Natural killer cell (primary cell): Measurements from ENCODE around the gene TMEM223. TPM values are rescaled to one million over a fixed set of nuclear protein-coding genes. Genes with fewer than 3 reads are reported as not detected.
"Not testable (repeated sequence)": the region's sequence is repeated elsewhere in the genome, so short reads cannot be mapped to it uniquely, and the experiment has no call there.

Experiments used
- ATAC-seq, 3 donors: fragments of 150-1000 bp in 2 of 3; fragments of 200-7000 bp in 1 of 3; cut with Tn5 transposase; 1 replicate in 1 of 3; 2 replicates in 2 of 3; pipeline ENCODE4 v1.10.0; 2021; ENCODE audit warnings: mild to moderate bottlenecking in 2 of 3, moderate library complexity in 2 of 3
- DNase-seq, 2 donors: peaks; one replicate each; pipeline versions ENCODE4 v3.0.0 to v3.0.0-alpha.2; 2013 to 2021; ENCODE audit warnings: mixed read lengths in 1 of 2
- H3K27ac ChIP-seq: one replicate; pipeline ENCODE4 v1.5.1; 2013; ENCODE audit warnings: mild to moderate bottlenecking, low read length
- H3K27me3 ChIP-seq: one replicate; pipeline ENCODE4 v1.6.1; 2013; ENCODE audit warnings: low read length; ENCODE audit not compliant: control insufficient read depth, insufficient read depth
- H3K36me3 ChIP-seq: one replicate; pipeline ENCODE4 v1.6.1; 2013; ENCODE audit warnings: low read length; ENCODE audit not compliant: control insufficient read depth, insufficient read depth
- H3K4me1 ChIP-seq: one replicate; pipeline ENCODE4 v1.6.1; 2013; ENCODE audit warnings: low read length; ENCODE audit not compliant: control insufficient read depth, insufficient read depth
- H3K4me3 ChIP-seq: one replicate; pipeline ENCODE4 v1.5.1; 2013; ENCODE audit warnings: low read length
- H3K9me3 ChIP-seq: one replicate; pipeline ENCODE4 v1.6.1; 2013; ENCODE audit warnings: low read length; ENCODE audit not compliant: control insufficient read depth, insufficient read depth
- H3K27ac Mint-ChIP-seq, 2 donors: one replicate each; pipeline ENCODE4 v1.8.0; 2022; ENCODE audit warnings: mild to moderate bottlenecking in 2 of 2, mixed read lengths in 2 of 2, moderate library complexity in 1 of 2
- H3K27me3 Mint-ChIP-seq, 2 donors: one replicate each; pipeline ENCODE4 v1.8.0; 2022; ENCODE audit warnings: low read depth in 2 of 2, mixed read lengths in 2 of 2
- H3K36me3 Mint-ChIP-seq: one replicate; pipeline ENCODE4 v1.8.0; 2022; ENCODE audit warnings: mixed read lengths
- H3K4me1 Mint-ChIP-seq, 2 donors: one replicate each; pipeline ENCODE4 v1.8.0; 2022; ENCODE audit warnings: mixed read lengths in 2 of 2
- H3K4me3 Mint-ChIP-seq: one replicate; pipeline ENCODE4 v1.8.0; 2022; ENCODE audit warnings: mild to moderate bottlenecking, moderate library complexity, mixed read lengths
- H3K9me3 Mint-ChIP-seq, 2 donors: one replicate each; pipeline ENCODE4 v1.8.0; 2022; ENCODE audit warnings: mixed read lengths in 2 of 2
- CTCF ChIP-seq: fragments of 200-600 bp; IDR thresholded peaks from one replicate; pipeline ENCODE4 v1.8.0; 2022; ENCODE audit warnings: antibody characterized with exemption
- WGBS: methylation state at CpG from one replicate; pipeline ENCODE4 v1.1.7; 2013; ENCODE audit warnings: missing lambda C conversion rate; ENCODE audit not compliant: insufficient coverage; 5-methylcytosine and 5-hydroxymethylcytosine counted together
- intact Hi-C: fragments of 100-400 bp; cut with micrococcal nuclease; formaldehyde crosslinking; loops from one replicate; pipeline ENCODE4 v1.14.2; 2022
- total RNA-seq, 4 donors: library from RNA; stranded (reverse); fragments of 120-200 nt in 1 of 4; gene quantifications; one replicate each; pipeline versions ENCODE4 v1.2.3 to v1.2.4, GENCODE V29; 2013 to 2022

TMEM223 gene
- total RNA-seq, 3 donors from 2014 or later (not counting 1 experiment from before 2014, with no cell fraction given): 4.8 to 10.0 (median 5.0) TPM

DNA sequence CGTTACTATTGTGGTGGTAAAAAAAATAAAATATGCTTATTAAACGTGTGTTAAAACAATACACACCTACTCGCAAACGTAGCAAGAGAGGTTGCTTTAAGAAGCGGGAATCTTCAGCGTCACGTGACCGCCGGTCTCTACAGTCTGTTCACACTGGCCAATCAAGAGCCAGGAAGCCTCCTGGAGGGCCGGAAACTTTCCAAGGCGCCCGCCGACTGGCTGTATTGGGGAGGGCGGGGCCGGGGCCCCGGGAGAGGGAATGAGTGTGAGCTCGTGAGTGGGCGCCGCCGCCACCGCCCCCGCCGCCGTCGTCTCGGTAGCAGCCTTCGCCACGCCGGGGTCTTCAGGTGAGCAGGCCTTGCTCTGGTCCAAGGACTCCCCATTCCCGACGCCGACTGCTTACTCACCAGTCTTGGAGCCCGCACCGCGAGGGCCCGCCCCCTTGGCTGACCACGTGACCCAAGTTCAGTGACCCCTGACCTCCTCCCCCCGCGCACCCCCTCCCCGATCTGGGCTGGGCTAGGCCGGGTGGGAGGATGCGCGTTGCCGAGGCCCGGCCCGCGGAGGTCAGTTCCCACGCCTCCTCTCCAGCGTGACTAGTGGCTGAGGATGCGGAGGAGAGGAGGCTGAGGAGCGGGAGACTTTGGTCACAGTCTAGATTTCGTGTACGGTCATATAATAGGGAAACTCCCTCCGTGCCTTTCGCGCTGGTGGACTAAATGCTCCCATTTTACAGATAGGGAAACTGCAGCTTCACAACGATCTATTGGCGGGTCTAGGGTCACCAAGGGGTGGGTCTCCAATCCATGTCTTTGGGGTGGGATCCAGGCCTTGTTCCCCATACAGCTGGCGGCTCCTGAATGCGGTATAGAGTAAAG lies 20.4 kb downstream of the TMEM223 start, which contains the start of gene TAF6L:
TAF6L (plus strand) TSS at position 253 of the 878 bp plus-strand sequence. CDS start 4,388 bp downstream, outside the sequence.
- H3K4me3 Mint-ChIP-seq: peak within 1 kb of the TSS; percentile 93
- H3K27me3 Mint-ChIP-seq: no peaks in the 10 kb centered on the region
- Histone ChIP-seq H3K36me3 (peaks cover 22% of the 10 kb centered on the region), H3K27me3 (no peaks in the 10 kb centered on the region), H3K4me3 (peak within 1 kb of the TSS; percentile 70), H3K9me3 (no peaks in the 10 kb centered on the region), H3K27ac (peak within 1 kb of the TSS; percentile 80), H3K4me1 (peaks cover 25% of the 10 kb centered on the region)
- H3K27ac Mint-ChIP-seq: peak within 1 kb of the TSS; percentile 93 to 99
- intact Hi-C loops: loop anchor here (1.0 kb wide), 2 partner anchors 10 to 15 kb away; partner anchors contain the start of gene POLR2G
- WGBS: under 1% methylated on average over 56 of the region's 60 CpGs
- H3K36me3 Mint-ChIP-seq: no peaks in the 10 kb centered on the region
- no peak for TF ChIP-seq CTCF
- ATAC-seq (peak; percentile 87 to 95 (median 89)), DNase-seq (peak; percentile 89 to 92)
- H3K9me3 Mint-ChIP-seq: no peaks in the 10 kb centered on the region
- H3K4me1 Mint-ChIP-seq: peaks cover 17 to 25% of the 10 kb centered on the region in 2 donors

- Mint-ChIP-seq H3K27me3 (no peaks in the 10 kb centered on the region), H3K36me3 (no peaks in the 10 kb centered on the region), H3K27ac (peak overlapping the region; percentile 93 to 99), H3K4me3 (peak overlapping the region; percentile 93), H3K9me3 (no peaks in the 10 kb centered on the region), H3K4me1 (peaks cover 17 to 25% of the 10 kb centered on the region in 2 donors)
- H3K4me3 ChIP-seq: peak overlapping the region; percentile 70
- peak overlapping the region; percentile 80 for H3K27ac ChIP-seq
- WGBS: 2% methylated on average over 18 of the region's 18 CpGs
- no peak for TF ChIP-seq CTCF
- intact Hi-C loops: loop anchor here (1.0 kb wide), 2 partner anchors 9 to 16 kb away; partner anchors contain the start of gene POLR2G
- ATAC-seq: peak in 1 of 3 donors; percentile 0
- no peak for DNase-seq
- H3K27me3 ChIP-seq: no peaks in the 10 kb centered on the region
- H3K9me3 ChIP-seq: no peaks in the 10 kb centered on the region
- H3K4me1 ChIP-seq: peaks cover 25% of the 10 kb centered on the region
- H3K36me3 ChIP-seq: peaks cover 22% of the 10 kb centered on the region
These were observed 21.0 kb downstream of the TMEM223 start for GRCh38 chr11:62770778-62771143.

DNA sequence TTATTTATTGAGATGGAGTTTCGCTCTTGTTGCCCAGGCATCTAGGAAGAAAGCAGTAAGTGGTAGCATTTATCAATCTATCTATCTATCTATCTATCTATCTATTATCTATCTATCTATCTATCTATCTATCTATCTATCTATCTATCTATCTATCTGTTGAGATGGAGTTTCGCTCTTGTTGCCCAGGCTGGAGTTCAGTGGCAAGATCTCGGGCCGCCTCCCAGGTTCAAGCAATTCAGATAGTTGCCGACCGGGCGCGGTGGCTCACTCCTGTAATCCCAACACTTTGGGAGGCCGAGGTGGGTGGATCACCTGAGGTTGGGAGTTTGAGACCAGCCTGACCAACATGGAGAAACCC lies 31.0 kb downstream of the TMEM223 start:
- H3K36me3 Mint-ChIP-seq, H3K9me3 ChIP-seq, H3K27me3 Mint-ChIP-seq, H3K27ac ChIP-seq, H3K27me3 ChIP-seq, H3K9me3 Mint-ChIP-seq, DNase-seq, ATAC-seq, H3K36me3 ChIP-seq: not testable (repeated sequence)
- Histone ChIP-seq H3K4me1 (peaks cover 19% of the 10 kb centered on the region), H3K4me3 (peak overlapping the region; percentile 85)
- WGBS: 28% methylated on average over 8 of the region's 9 CpGs
- Mint-ChIP-seq H3K27ac (peak overlapping the region; percentile 89 to 94), H3K4me3 (peak overlapping the region; percentile 95), H3K4me1 (peaks cover 14 to 18% of the 10 kb centered on the region in 2 donors)
- intact Hi-C loops: loop anchor here (1.0 kb wide), 3 partner anchors 8 to 33 kb away; partner anchors contain the start of genes TAF6L and TTC9C
